Mononuclear cell (primary cell): ENCODE data around the gene PRRG4. TPM values are rescaled to one million over a fixed set of nuclear protein-coding genes. Genes with fewer than 3 reads are reported as not detected.
"Not testable (repeated sequence)": the region's sequence is repeated elsewhere in the genome, so short reads cannot be mapped to it uniquely, and the experiment has no call there.

Source experiments
- H3K27me3 ChIP-seq: 2 replicates; pipeline ENCODE4 v1.6.0; 2011; ENCODE audit warnings: low read length, control low read depth; ENCODE audit not compliant: insufficient read depth
- H3K4me1 ChIP-seq: 2 replicates; pipeline ENCODE4 v1.5.1; 2011; ENCODE audit warnings: mild to moderate bottlenecking, low read length, control low read depth; ENCODE audit not compliant: insufficient read depth
- H3K4me3 ChIP-seq: 2 replicates; pipeline ENCODE4 v1.5.1; 2011; ENCODE audit warnings: mild to moderate bottlenecking, low read length, moderate library complexity
- H3K9me3 ChIP-seq: 2 replicates; pipeline ENCODE4 v1.5.1; 2011; ENCODE audit warnings: low read depth, mild to moderate bottlenecking, control low read depth, low read length
- total RNA-seq: library from RNA; depleted of rRNA; stranded (reverse); fragments of >200 nt; gene quantifications from one replicate; pipeline ENCODE4 v1.2.3, GENCODE V29; 2012

The PRRG4 gene
- 2.5 TPM for total RNA-seq

DNA sequence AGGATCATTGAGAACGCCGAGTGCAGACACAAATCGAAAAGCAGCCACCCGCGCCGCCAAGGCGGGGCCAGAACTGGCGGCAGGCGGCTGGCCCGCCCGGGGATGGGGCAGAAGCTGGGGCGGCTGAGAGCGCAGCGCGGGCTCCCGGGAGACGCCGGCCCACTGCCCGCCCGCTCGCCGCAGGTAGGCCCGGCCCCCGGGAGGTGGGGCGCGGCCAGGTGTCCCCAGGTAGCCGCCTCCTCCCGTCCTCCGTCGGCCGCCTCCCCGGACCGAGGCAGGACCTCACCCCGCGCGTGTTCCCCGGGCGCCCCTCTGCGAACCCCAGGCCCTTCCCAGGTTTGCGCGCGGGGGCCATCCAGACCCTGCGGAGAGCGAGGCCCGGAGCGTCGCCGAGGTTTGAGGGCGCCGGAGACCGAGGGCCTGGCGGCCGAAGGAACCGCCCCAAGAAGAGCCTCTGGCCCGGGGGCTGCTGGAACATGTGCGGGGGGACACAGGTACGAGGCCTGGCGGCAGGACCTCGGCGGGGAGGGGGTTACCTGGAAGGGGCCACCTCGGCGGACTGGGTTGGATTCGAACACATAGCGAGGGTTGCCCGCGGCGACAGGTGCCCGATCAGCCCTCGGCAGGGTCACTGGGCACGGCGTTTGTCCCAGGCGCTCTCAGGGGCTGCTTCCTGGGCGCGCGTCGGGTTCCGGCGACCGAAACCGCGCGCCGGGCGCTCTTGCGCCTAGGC lies at the start of gene PRRG4:
Gene PRRG4 (plus strand): TSS at position 248 of the 733 bp plus-strand sequence. CDS start 603 bp downstream, outside the sequence.
- H3K9me3 ChIP-seq = no peaks in the 10 kb centered on the region
- H3K4me1 ChIP-seq = peaks cover 20% of the 10 kb centered on the region
- peaks cover 7% of the 10 kb centered on the region for H3K27me3 ChIP-seq
- H3K4me3 ChIP-seq = peak within 1 kb of the TSS; percentile 61

GRCh38 chr11:32780839-32781238 lies 48.9 kb upstream of the PRRG4 start:
- H3K4me1 ChIP-seq, H3K27me3 ChIP-seq, H3K4me3 ChIP-seq, H3K9me3 ChIP-seq: not testable (repeated sequence)

DNA sequence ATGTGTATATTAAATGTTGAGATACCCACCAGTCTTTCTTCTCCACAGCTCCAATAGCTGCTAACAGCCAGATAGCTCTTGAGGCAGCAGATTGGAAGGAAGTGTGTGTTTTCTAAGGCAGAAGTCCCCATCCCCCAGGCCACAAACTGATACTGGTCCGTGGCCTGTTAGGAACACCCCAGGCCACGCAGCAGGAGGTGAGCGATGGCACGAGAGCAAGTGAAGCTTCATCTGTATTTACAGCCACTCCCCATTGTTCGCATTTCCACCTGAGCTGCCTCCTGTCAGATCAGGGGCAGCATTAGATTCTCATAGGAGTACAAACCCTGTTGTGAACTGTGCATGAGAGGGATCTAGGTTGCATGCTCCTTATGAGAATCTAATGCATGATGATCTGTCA lies 48.0 kb upstream of the PRRG4 start:
- H3K9me3 ChIP-seq = no peaks in the 10 kb centered on the region
- H3K4me3 ChIP-seq = no peak overlapping the region

DNA sequence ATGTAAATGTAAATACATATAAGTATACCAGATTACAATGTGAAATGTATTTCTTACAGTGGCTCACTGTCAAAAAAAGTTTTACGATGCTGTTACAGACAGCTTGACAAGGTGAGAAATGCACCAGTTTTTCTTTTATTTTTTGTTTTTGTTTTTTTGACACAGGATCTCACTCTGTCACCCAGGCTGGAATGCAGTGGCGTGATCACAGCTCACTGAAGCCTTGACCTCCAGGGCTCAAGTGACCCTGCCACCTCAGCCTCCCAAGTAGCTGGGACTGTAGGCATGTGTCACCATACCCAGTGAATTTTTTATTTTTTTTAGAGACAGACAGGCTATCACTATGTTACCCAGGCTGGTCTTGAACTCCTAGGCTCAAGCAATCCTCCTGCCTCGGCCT lies 44.5 kb upstream of the PRRG4 start:
- no peaks in the 10 kb centered on the region for H3K27me3 ChIP-seq
- H3K4me3 ChIP-seq = no peak overlapping the region
- no peaks in the 10 kb centered on the region for H3K4me1 ChIP-seq
- no peaks in the 10 kb centered on the region for H3K9me3 ChIP-seq

More for the DNA sequence above, 48.0 kb upstream of the PRRG4 start:
- Histone ChIP-seq H3K4me1 (peaks cover 3% of the 10 kb centered on the region), H3K27me3 (no peaks in the 10 kb centered on the region)

- Histone ChIP-seq H3K9me3 (no peaks in the 10 kb centered on the region), H3K4me3 (no peak overlapping the region), H3K27me3 (no peaks in the 10 kb centered on the region), H3K4me1 (no peaks in the 10 kb centered on the region)
Measured at GRCh38 chr11:32786811-32787210, 42.9 kb upstream of the PRRG4 start.

GRCh38 chr11:32790916-32791315 lies 38.8 kb upstream of the PRRG4 start:
- H3K9me3 ChIP-seq = no peaks in the 10 kb centered on the region
- no peak overlapping the region for H3K4me3 ChIP-seq
- H3K4me1 ChIP-seq = peaks cover 7% of the 10 kb centered on the region
- no peaks in the 10 kb centered on the region for H3K27me3 ChIP-seq

- no peak overlapping the region for H3K4me3 ChIP-seq
- no peaks in the 10 kb centered on the region for H3K9me3 ChIP-seq
- H3K27me3 ChIP-seq = no peaks in the 10 kb centered on the region
- H3K4me1 ChIP-seq = peaks cover 7% of the 10 kb centered on the region
Measured at GRCh38 chr11:32792111-32792947, 37.4 kb upstream of the PRRG4 start.

GRCh38 chr11:32792948-32793475 lies 36.7 kb upstream of the PRRG4 start:
- no peak overlapping the region for H3K4me3 ChIP-seq
- H3K4me1 ChIP-seq = peaks cover 7% of the 10 kb centered on the region
- no peaks in the 10 kb centered on the region for H3K9me3 ChIP-seq
- H3K27me3 ChIP-seq = no peaks in the 10 kb centered on the region

DNA sequence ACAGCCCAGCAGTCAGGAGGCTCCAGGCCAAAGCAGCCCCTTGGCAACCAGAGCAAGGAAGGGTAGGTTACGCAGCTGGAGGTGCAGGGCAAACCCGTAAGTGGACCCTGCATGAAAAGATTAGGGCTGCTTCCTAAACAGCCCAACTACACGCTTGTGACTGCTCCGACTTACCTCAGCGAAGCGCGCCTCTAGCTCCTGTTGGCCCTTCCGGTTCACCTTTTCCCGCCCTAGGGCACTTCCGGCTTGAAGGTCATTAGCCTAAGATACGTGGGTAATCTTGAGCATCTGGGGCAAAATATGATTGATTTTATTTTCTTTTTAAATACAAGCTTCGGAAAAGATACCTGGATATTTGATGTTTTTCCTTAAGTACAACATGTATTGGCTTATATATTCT lies 35.3 kb upstream of the PRRG4 start, which contains the start of gene CCDC73:
Gene CCDC73 (minus strand): TSS at position 224 of the 400 bp plus-strand sequence. CDS start 34,419 bp downstream, outside the sequence.
- Histone ChIP-seq H3K27me3 (no peaks in the 10 kb centered on the region), H3K9me3 (no peaks in the 10 kb centered on the region), H3K4me1 (peaks cover 7% of the 10 kb centered on the region), H3K4me3 (no peak within 1 kb of the TSS)

DNA sequence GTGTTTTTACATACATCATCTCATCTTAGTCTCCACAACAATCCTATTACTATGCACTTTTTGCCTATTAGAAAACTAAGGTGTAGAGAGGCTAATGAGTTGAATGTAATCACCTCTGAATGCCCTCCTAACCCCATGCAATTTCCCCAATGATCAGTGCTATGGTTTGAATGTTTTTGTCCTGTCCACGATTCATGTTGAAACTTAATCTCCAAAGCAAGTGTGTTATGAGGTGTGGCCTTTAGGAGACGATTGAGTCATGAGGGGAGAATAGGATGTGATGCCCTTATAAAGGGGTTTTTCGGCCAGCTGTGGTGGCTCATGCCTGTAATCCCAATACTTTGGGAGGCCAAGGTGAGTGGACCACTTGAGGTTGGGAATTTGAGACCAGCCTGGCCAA lies 33.3 kb upstream of the PRRG4 start:
- Histone ChIP-seq H3K4me1 (peaks cover 7% of the 10 kb centered on the region), H3K4me3 (no peak overlapping the region), H3K9me3 (no peaks in the 10 kb centered on the region), H3K27me3 (no peaks in the 10 kb centered on the region)

DNA sequence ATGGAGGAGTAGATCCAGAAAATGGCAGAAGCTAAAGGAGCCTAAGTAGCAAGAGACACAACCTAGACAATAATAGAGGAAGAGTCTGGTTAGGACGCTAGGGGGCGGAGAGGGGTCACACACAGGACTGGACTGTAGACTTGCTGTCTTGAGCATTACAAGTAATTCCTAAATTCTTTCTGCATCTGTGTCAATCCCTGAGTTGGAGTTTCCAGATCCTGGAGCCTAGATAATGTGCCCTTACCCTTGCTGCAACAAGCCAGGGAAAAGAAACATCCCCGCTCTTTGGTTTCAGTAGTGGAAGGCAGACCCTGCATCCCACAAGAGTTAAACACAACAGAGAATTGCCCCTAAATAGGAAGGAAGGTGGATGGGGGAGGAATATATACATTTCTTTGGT lies 20.4 kb upstream of the PRRG4 start:
- Histone ChIP-seq H3K4me1 (no peaks in the 10 kb centered on the region), H3K4me3 (no peak overlapping the region), H3K9me3 (no peaks in the 10 kb centered on the region), H3K27me3 (no peaks in the 10 kb centered on the region)

GRCh38 chr11:32817181-32817851 lies 12.4 kb upstream of the PRRG4 start:
- Histone ChIP-seq H3K4me3 (no peak overlapping the region), H3K4me1 (peaks cover 7% of the 10 kb centered on the region), H3K27me3 (no peaks in the 10 kb centered on the region), H3K9me3 (no peaks in the 10 kb centered on the region)

GRCh38 chr11:32817852-32818183 lies 11.9 kb upstream of the PRRG4 start:
- Histone ChIP-seq H3K4me3 (no peak overlapping the region), H3K27me3 (no peaks in the 10 kb centered on the region), H3K4me1 (peaks cover 9% of the 10 kb centered on the region), H3K9me3 (no peaks in the 10 kb centered on the region)

DNA sequence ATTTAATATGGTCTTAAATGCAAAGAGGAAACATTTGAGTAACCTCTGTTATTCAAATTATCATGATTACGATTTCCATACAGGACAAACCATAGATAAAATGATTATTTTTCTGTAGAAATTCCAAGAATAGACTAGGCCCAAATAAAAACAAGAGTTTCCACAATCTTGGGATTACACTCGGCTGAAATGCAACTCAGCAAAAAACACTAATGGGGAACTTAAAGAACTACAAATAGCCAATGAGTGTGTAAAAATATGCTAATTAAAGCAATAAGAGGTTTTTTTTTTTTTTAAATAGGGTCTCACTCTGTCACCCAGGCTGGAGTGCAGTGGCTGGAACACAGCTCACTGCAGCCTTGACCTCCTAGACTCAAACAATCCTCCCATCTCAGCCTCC lies 10.5 kb upstream of the PRRG4 start:
- H3K4me1 ChIP-seq = peaks cover 20% of the 10 kb centered on the region
- no peaks in the 10 kb centered on the region for H3K27me3 ChIP-seq
- H3K9me3 ChIP-seq = no peaks in the 10 kb centered on the region
- H3K4me3 ChIP-seq = no peak overlapping the region

GRCh38 chr11:32820497-32820896 lies 9.2 kb upstream of the PRRG4 start:
- Histone ChIP-seq H3K9me3 (no peaks in the 10 kb centered on the region), H3K27me3 (no peaks in the 10 kb centered on the region), H3K4me3 (no peak overlapping the region), H3K4me1 (peaks cover 20% of the 10 kb centered on the region)
